ENCODE measurements around the gene VPS45. TPM values are rescaled to one million over a fixed set of nuclear protein-coding genes. Genes with fewer than 3 reads are reported as not detected.

Gene VPS45
- total and polyA plus RNA-seq, 12 donors: 36.5 to 78.9 (median 55.1) TPM

- WGBS, 4 donors: 52 to 62% (median 55%) methylated on average over 2 of the region's 2 CpGs
- TF ChIP-seq POLR2A (IDR thresholded peaks at IDR 0.05) (no peak), CTCF (IDR thresholded peaks at IDR 0.05) (no peak)
- Histone ChIP-seq H3K27ac (peak overlapping the region in 4 of 5 donors; percentile 71 to 97 (median 96)), H3K27me3 (no peaks in the 10 kb centered on the region), H3K4me1 (replicated peaks in 1 of 2) (peaks cover 22 to 60% of the 10 kb centered on the region in 2 donors), H3K36me3 (replicated peaks in 1 of 2) (peaks cover 0 to 34% of the 10 kb centered on the region in 2 donors), H3K9me3 (replicated peaks in 1 of 3) (no peaks in the 10 kb centered on the region), H3K4me3 (peak overlapping the region in 1 of 4 donors; percentile 97)
- DNase-seq: no peak
- intact Hi-C loops (cut with DNase I): no loop called here
These were observed 84.6 kb downstream of the VPS45 start for GRCh38 chr1:150152182-150152536.

DNA sequence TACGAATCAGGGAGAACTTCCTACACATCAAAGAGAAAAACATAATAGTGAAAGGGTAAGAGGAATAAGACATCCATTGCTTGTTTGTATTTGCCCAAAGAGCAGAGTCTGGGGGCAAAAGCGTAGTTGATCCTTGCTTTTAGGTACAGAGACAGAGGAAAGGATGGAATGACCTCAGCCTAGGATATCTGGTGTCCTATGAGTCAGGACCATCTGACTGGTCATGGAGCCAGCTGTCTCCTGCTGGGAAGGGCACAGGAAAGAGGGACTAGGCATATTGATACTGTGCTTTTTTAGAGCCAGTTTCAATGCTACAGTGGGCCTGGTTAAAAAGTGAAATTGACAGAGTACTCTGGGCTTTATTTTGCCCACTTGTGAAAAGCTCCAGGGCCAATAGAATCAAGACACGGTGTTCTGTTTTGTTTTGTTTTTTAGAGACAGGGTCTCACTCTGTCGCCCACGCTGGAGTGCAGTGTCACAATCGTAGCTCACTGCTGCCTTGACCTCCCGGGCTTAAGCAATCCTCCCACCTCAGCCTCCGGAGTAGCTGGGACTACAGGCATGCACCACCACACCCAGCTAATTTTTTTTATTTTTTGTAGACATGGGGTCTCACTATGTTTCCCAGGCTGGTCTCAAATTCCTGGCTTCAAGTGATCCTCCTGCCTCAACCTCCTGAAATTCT lies 85.3 kb downstream of the VPS45 start:
- Histone ChIP-seq H3K4me1 (replicated peaks in 1 of 2) (peaks cover 22 to 62% of the 10 kb centered on the region in 2 donors), H3K36me3 (replicated peaks in 1 of 2) (peaks cover 0 to 41% of the 10 kb centered on the region in 2 donors), H3K9me3 (replicated peaks in 1 of 3) (no peaks in the 10 kb centered on the region), H3K27ac (peak overlapping the region in 4 of 5 donors; percentile 60 to 96 (median 88)), H3K27me3 (no peaks in the 10 kb centered on the region), H3K4me3 (peak overlapping the region in 1 of 4 donors; percentile 20)
- intact Hi-C loops (cut with DNase I): no loop called here
- 29 to 52% (median 44%) methylated on average over 8 of the region's 8 CpGs for WGBS, 4 donors
- peak in 6 of 7 donors; percentile 67 to 82 (median 72) for DNase-seq
- no peak for TF ChIP-seq CTCF (IDR thresholded peaks at IDR 0.05)
- TF ChIP-seq POLR2A (IDR thresholded peaks at IDR 0.05): peak in 1 of 2 donors; percentile 40

- Histone ChIP-seq H3K36me3 (replicated peaks in 1 of 2) (peaks cover 0 to 43% of the 10 kb centered on the region in 2 donors), H3K27me3 (no peaks in the 10 kb centered on the region), H3K4me3 (peak overlapping the region in 1 of 4 donors; percentile 10), H3K9me3 (replicated peaks in 1 of 3) (no peaks in the 10 kb centered on the region), H3K4me1 (replicated peaks in 1 of 2) (peaks cover 28 to 62% of the 10 kb centered on the region in 2 donors), H3K27ac (peak overlapping the region in 3 of 5 donors; percentile 81 to 96 (median 95))
- peak in 6 of 7 donors; percentile 55 to 87 (median 73) for DNase-seq
- TF ChIP-seq POLR2A (IDR thresholded peaks at IDR 0.05) (peak in 1 of 2 donors; percentile 49), CTCF (IDR thresholded peaks at IDR 0.05) (no peak)
- intact Hi-C loops (cut with DNase I): no loop called here
- 26 to 39% (median 38%) methylated on average over 3 to 4 of the region's 4 CpGs for WGBS, 4 donors
These were observed 86.6 kb downstream of the VPS45 start for GRCh38 chr1:150154143-150154542.

- DNase-seq: no peak
- no peak for TF ChIP-seq POLR2A (IDR thresholded peaks at IDR 0.05)
- no peak for TF ChIP-seq CTCF (IDR thresholded peaks at IDR 0.05)
- peak overlapping the region in 2 of 5 donors; percentile 81 to 95 for H3K27ac ChIP-seq
- H3K4me3 ChIP-seq: no peak overlapping the region
- intact Hi-C loops (cut with DNase I): no loop called here
- no peaks in the 10 kb centered on the region for H3K9me3 ChIP-seq (replicated peaks in 1 of 3)
- 85 to 92% (median 90%) methylated on average over 13 of the region's 13 CpGs for WGBS, 4 donors
- no peaks in the 10 kb centered on the region for H3K27me3 ChIP-seq
- H3K4me1 ChIP-seq (replicated peaks in 1 of 2): peaks cover 38 to 70% of the 10 kb centered on the region in 2 donors
- H3K36me3 ChIP-seq (replicated peaks in 1 of 2): peaks cover 0 to 54% of the 10 kb centered on the region in 2 donors
These were observed 88.0 kb downstream of the VPS45 start for GRCh38 chr1:150155413-150156071.
